A673 (cell line): ENCODE measurements around the gene MUC12.

Experiments used
- CTCF ChIP-seq: fragments of 300-800, 200-600 bp; sonication (generic); conservative IDR thresholded peaks from 2 replicates; pipeline ENCODE4 v1.5.1; 2017; ENCODE audit warnings: low read depth, mild to moderate bottlenecking, antibody characterized with exemption, low read length, moderate library complexity, mixed read lengths
- EZH2 ChIP-seq: fragments of 200-600 bp; sonication (generic); IDR thresholded peaks from 2 replicates; pipeline ENCODE4 v1.6.1; 2017; ENCODE audit warnings: borderline replicate concordance, low read depth, mild to moderate bottlenecking, mixed read lengths, antibody characterized with exemption, low read length; ENCODE audit not compliant: poor library complexity, severe bottlenecking

- TF ChIP-seq CTCF (no peak), EZH2 (no peak)
Measured at GRCh38 chr7:101015626-101016025, 46.3 kb downstream of the MUC12 start.
